HEK293T (cell line): ENCODE measurements around the gene CDH1.

Experiments
- BHLHE40 ChIP-seq: fragments of 450-650 bp; IDR thresholded peaks from 2 replicates; pipeline ENCODE4 v1.6.1; 2016; ENCODE audit warnings: mild to moderate bottlenecking, moderate library complexity, borderline replicate concordance
- ELF4 ChIP-seq: fragments of 450-650 bp; IDR thresholded peaks from 2 replicates; pipeline ENCODE4 v1.6.1; 2017; ENCODE audit warnings: antibody characterized with exemption
- FOXK2 ChIP-seq: fragments of 450-650 bp; IDR thresholded peaks from 2 replicates; pipeline ENCODE4 v1.6.1; 2016; ENCODE audit warnings: mild to moderate bottlenecking
- FOXM1 ChIP-seq: fragments of 450-650 bp; IDR thresholded peaks from 2 replicates; pipeline ENCODE4 v1.6.1; 2017; ENCODE audit warnings: mild to moderate bottlenecking, borderline replicate concordance
- NFRKB ChIP-seq: fragments of 450-650 bp; IDR thresholded peaks from 2 replicates; pipeline ENCODE4 v1.6.1; 2016; ENCODE audit warnings: mild to moderate bottlenecking, moderate library complexity
- SP1 ChIP-seq: fragments of 450-650 bp; IDR thresholded peaks from 2 replicates; pipeline ENCODE4 v1.6.1; 2017
- SUZ12 ChIP-seq: fragments of 450-650 bp; IDR thresholded peaks from 2 replicates; pipeline ENCODE4 v1.6.1; 2016; ENCODE audit warnings: mild to moderate bottlenecking
- ZNF384 ChIP-seq: fragments of 450-650 bp; IDR thresholded peaks from 2 replicates; pipeline ENCODE4 v1.6.1; 2016
- TF ChIP-seq, protein P1 (sequence below): fragments of 450-650 bp; IDR thresholded peaks from 2 replicates; pipeline ENCODE4 v1.6.1; 2016

DNA sequence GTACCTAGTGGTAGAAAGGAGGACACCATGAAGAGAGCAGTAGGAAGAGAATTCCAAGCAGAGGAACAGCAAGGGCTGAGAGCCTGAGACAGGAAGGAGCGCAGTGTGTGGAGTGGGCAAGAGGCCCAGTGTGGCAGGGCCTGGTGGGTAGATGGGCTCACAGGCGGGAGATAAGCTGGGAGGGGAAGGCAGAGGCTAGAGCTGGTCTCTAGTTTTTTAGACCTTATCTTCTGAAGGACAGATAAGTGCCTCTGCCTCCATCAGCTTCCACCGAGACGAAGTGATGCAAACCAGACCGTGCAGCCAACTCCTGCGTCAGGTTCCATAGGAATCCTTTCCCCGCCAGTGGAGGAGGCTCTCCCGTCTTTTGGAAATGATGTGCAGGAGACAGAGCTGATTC, 33.6 kb downstream of the CDH1 start:
- TF ChIP-seq, protein P1, sequence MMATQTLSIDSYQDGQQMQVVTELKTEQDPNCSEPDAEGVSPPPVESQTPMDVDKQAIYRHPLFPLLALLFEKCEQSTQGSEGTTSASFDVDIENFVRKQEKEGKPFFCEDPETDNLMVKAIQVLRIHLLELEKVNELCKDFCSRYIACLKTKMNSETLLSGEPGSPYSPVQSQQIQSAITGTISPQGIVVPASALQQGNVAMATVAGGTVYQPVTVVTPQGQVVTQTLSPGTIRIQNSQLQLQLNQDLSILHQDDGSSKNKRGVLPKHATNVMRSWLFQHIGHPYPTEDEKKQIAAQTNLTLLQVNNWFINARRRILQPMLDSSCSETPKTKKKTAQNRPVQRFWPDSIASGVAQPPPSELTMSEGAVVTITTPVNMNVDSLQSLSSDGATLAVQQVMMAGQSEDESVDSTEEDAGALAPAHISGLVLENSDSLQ: no peak
- TF ChIP-seq FOXK2: no peak
- no peak for TF ChIP-seq SUZ12
- TF ChIP-seq NFRKB: no peak
- no peak for TF ChIP-seq BHLHE40
- no peak for TF ChIP-seq FOXM1
- TF ChIP-seq ZNF384: no peak
- no peak for TF ChIP-seq SP1
- no peak for TF ChIP-seq ELF4
